GM18502 (cell line): ENCODE data around the gene TP53.
A peak's percentile ranks its signal among the peaks of the same experiment; 100 is the strongest.
"Not testable (repeated sequence)": the region's sequence is repeated elsewhere in the genome, so short reads cannot be mapped to it uniquely, and the experiment has no call there.

Source experiments
- ATAC-seq: cut with Tn5 transposase; IDR thresholded peaks from one replicate; pipeline ENCODE4 v1.9.1; 2021; ENCODE audit warnings: mild to moderate bottlenecking; ENCODE audit not compliant: unreplicated experiment, poor library complexity

Gene TP53

DNA sequence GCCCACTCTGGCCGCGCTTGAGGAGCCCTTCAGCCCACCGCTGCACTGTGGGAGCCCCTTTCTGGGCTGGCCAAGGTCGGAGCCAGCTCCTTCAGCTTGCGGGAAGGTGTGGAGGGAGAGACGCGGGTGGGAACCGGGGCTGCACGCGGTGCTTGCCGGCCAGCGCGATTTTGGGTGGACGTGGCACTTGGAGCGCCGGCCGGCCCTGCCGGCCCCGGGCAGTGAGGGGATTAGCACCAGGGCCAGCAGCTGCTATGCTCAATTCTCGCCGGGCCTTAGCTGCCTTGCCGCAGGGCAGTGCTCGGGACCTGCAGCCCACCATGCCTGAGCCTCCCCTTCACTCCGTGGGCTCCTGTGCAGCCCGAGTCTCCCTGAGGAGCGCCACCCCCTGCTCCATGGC, 46.5 kb downstream of the TP53 start:
- ATAC-seq = no peak

DNA sequence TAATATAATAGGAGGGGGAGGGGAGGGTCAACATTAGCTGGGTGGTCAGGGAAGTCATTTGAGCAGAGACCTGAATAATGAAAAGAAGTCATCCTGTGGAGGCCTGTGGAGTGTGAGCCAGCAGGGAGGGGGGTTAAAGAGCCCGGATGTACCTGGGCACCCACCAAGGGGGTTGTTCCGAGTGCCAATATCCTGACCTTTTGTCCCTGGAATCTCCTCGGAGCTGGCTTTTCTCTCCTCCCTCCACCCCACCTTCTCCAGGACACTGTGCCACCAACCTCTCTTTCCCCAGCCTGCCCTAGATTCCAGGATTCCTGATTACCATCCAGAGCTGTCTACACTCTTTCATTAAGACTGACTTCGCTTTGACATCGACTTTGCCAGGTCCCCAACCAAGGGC, 51.1 kb downstream of the TP53 start:
- ATAC-seq = no peak

- no peak for ATAC-seq
These were observed 52.9 kb downstream of the TP53 start for GRCh38 chr17:7634384-7634783.

DNA sequence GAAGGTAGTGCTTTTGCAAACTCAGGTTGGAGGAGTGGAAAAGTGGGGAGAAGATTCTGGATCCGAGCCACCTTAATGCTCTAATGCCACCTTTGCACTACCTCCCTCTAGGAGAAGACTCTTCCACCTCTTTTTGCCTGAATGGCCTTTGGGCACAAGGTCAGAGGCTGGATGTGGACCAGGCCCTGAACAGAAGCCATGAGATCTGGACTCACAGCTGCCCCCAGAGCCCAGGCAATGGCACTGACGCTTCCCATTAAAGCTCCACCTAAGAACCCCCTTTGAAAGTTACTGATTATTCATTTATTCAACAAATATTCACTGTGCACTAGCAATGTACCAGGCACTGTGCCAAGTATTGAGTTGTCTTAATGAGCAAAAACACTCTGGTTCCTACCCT, 54.2 kb downstream of the TP53 start:
- no peak for ATAC-seq

- ATAC-seq = no peak
These were observed 54.8 kb downstream of the TP53 start for GRCh38 chr17:7632492-7632894.

DNA sequence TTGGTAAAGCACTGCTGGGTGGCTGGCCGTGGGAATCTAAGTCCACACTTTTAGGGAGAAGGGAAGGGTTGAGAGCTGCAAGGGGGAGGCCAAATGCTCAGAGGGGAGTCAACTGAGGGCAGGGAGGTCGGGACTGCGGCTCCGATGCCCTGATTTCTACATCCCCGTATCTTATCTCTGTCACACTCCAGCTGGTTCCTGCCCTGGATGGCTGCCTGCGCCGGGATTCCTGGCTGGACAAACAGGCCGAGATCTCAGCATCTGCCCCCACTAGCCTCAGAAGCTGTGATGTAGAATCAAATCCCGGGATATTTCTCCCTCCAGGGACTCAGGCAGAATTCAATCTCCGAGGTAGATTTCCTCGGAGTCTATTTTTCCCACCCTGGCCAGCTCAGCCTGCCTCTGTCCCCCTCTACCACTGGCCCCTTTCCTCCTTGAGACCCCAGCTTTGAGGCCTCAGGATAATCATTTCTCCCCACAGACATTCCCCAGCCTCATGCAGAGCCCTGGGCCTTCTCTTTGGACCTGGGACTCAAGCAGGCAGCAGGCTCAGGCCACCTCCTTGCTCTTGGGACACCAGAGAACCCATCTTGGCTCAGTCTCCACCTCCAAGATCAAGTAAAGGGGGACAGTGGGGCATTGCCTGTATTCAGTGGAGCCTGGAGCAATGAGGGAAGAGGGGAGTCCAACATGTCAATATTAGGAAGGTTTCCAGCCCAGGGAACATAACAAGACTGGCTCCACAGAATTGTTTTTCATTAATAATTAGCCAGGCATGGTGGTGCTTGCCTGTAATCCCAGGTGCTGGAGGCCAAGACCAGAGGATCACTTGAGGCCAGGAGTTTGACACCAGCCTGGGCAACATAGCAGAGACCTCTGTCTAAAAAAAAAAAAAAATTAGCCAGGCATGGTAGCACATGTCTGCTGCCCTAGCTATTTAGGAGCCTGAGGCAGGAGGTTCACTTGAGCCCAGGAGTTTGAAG, 55.6 kb downstream of the TP53 start:
- no peak for ATAC-seq

GRCh38 chr17:7629939-7630571, 57.2 kb downstream of the TP53 start, which contains the start of gene SHBG:
TSS of gene SHBG (plus strand) at chr17:7630135. CDS start at chr17:7630173, 38 bp downstream.
- ATAC-seq = no peak

- peak; percentile 88 for ATAC-seq
These were observed 59.8 kb downstream of the TP53 start, which contains the start of gene SAT2 for GRCh38 chr17:7627250-7628121. TSS of gene SAT2 (minus strand) at chr17:7627821. CDS start at chr17:7627635, 186 bp downstream.

DNA sequence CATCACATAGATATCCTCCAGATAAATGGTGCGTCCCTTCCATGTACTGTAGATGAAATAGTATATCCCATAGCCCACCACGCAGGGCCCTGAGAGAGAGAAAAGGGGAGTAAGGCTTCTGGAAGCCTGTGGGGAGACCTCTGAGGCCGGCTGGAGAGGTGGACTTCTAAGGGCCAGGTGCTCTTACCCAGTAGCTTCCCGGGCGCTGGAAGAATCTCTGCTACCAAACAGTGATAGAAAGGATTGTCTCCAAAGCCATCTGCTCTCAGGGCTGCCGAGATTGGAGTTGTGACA, 60.4 kb downstream of the TP53 start:
- ATAC-seq = no peak

- ATAC-seq = no peak
These were observed 61.0 kb downstream of the TP53 start for GRCh38 chr17:7626307-7626706.

DNA sequence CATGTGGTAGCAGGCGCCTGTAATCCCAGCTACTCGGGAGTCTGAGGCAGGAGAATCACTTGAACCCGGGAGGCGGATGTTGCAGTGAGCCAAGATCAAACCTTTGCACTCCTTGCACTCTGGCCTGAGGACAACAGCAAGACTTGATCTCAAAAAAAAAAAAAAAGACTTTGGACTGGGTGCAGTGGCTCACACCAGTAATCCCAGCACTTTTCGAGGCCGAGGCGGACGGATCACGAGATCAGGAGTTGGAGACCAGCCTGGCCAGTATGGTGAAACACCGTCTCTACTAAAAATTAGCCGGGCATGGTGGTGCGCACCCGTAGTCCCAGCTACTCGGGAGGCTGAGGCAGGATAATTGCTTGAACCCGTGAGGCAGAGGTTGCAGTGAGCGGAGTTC, 61.5 kb downstream of the TP53 start:
- ATAC-seq = not testable (repeated sequence)

DNA sequence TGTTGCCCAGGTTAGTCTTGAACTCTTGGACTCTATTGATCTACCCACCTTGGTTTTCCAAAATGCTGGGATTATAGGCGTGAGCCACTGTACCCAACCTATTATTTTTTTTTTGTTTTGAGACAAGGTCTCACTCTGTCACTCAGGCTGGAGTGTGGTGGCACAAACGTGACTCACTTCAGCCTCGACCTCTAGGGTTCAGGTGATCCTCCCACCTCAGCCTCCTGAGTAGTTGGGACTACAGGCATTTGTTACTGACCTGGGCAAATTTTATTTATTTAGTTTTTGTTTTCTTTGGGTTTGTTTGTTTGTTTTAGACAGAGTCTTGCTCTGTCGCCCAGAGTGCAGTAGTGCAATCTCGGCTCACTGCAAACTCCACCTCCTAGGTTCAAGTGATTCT, 63.6 kb downstream of the TP53 start:
- ATAC-seq = no peak

- no peak for ATAC-seq
These were observed 66.5 kb downstream of the TP53 start for GRCh38 chr17:7620835-7621234.

DNA sequence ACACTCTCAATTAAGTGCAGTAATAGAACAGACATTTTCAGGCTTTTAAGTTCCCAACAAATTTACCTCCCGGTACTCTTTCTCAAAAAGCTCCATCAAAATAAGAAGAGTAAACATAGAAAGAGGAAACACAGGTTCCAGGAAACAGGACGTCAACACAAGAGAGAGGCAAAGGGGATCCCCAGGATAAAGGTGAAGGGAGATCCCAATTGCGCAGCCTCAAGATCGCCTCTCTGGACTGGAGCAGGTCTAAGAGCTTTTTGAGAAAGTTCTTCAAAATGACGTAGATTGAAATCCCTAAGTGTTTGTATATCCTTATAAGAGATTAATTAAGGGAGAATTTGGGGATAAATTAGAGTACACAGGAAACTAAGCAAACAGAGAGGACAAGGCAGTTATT, 68.7 kb downstream of the TP53 start:
- no peak for ATAC-seq
